NCI-H128 (cell line): ENCODE measurements around the gene SLC25A26.

Source experiments
- DNase-seq: peaks from one replicate; lab custom pipeline; 2025; ENCODE audit not compliant: unreplicated experiment; lab: John Stamatoyannopoulos, UW

Gene SLC25A26

GRCh38 chr3:66317750-66318376 lies 97.1 kb downstream of the SLC25A26 start:
- no peak for DNase-seq

- no peak for DNase-seq
Measured at GRCh38 chr3:66320390-66320789, 99.6 kb downstream of the SLC25A26 start.

GRCh38 chr3:66322436-66322835 lies 101.6 kb downstream of the SLC25A26 start:
- no peak for DNase-seq

GRCh38 chr3:66326340-66326739 lies 105.5 kb downstream of the SLC25A26 start:
- no peak for DNase-seq

GRCh38 chr3:66335671-66336070 lies 114.9 kb downstream of the SLC25A26 start:
- no peak for DNase-seq

GRCh38 chr3:66336333-66336766 lies 115.5 kb downstream of the SLC25A26 start:
- DNase-seq, result no peak

GRCh38 chr3:66338927-66339326 lies 118.1 kb downstream of the SLC25A26 start:
- DNase-seq, result no peak

- DNase-seq, result no peak
Measured at GRCh38 chr3:66342717-66343356, 122.0 kb downstream of the SLC25A26 start.

- no peak for DNase-seq
Measured at GRCh38 chr3:66344391-66344811, 123.6 kb downstream of the SLC25A26 start.

GRCh38 chr3:66344848-66345578 lies 124.2 kb downstream of the SLC25A26 start:
- no peak for DNase-seq

- DNase-seq, result no peak
Measured at GRCh38 chr3:66348704-66349103, 127.9 kb downstream of the SLC25A26 start.

GRCh38 chr3:66350601-66351000 lies 129.8 kb downstream of the SLC25A26 start:
- DNase-seq, result no peak

GRCh38 chr3:66353039-66353438 lies 132.2 kb downstream of the SLC25A26 start:
- DNase-seq, result no peak

GRCh38 chr3:66353530-66353929 lies 132.7 kb downstream of the SLC25A26 start:
- DNase-seq, result no peak

- DNase-seq, result no peak
Measured at GRCh38 chr3:66354001-66354400, 133.2 kb downstream of the SLC25A26 start.

GRCh38 chr3:66355394-66355793 lies 134.6 kb downstream of the SLC25A26 start:
- DNase-seq, result no peak

- no peak for DNase-seq
Measured at GRCh38 chr3:66355997-66356396, 135.2 kb downstream of the SLC25A26 start.

GRCh38 chr3:66361356-66361755 lies 140.6 kb downstream of the SLC25A26 start:
- DNase-seq, result no peak

- no peak for DNase-seq
Measured at GRCh38 chr3:66362541-66362941, 141.7 kb downstream of the SLC25A26 start.

- DNase-seq, result no peak
Measured at GRCh38 chr3:66363148-66363547, 142.3 kb downstream of the SLC25A26 start.

- DNase-seq, result no peak
Measured at GRCh38 chr3:66365080-66365479, 144.3 kb downstream of the SLC25A26 start.

GRCh38 chr3:66366747-66367146 lies 145.9 kb downstream of the SLC25A26 start:
- DNase-seq, result no peak
